ENCODE measurements around the gene TMEM248. TPM values are rescaled to one million over a fixed set of nuclear protein-coding genes. Genes with fewer than 3 reads are reported as not detected.
"Not testable (repeated sequence)": the region's sequence is repeated elsewhere in the genome, so short reads cannot be mapped to it uniquely, and the experiment has no call there.

Gene TMEM248
- polyA plus RNA-seq, 10 donors: 49.9 to 64.3 (median 56.9) TPM

DNA sequence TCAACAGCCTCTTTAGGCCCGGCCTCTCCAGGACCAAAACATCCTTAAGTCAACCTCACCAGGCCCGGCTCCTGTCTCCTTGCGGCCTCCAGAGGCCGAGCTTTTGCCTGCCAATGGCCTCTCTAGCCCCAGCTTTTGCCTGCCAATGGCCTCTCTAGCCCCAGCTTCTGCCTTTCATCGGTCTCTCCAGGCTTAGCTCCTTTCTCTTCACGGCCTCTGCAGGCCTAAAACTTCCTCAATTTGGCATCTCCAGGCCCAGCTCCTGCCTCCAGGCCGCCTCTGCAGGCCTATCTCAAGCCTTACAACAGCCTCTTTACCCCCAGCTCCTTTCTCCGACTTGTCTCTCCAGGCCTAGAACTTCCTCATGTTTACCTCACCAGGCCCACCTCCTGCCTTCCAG, 15.7 kb upstream of the TMEM248 start:
- no peak for DNase-seq

DNA sequence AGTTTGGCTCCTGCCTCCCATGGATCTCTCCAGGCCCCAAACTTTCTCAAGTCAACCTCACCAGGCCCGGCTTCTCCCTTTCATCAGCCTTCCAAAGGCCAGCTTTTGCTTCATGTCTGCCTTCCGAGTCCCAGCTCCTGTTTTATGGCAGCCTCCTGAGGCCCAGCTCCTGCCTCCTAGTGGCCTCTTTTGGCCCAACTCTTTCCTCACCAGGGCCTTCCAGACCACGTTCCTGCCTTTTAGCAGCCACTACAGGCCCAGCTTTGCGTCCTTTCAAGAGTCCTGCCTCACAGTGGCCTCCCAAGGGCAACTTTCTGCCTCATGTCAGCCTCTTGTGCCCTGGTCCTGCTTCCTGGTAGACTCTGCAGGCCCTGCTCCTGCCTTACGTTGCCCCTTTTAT, 15.3 kb upstream of the TMEM248 start:
- no peak for DNase-seq

DNA sequence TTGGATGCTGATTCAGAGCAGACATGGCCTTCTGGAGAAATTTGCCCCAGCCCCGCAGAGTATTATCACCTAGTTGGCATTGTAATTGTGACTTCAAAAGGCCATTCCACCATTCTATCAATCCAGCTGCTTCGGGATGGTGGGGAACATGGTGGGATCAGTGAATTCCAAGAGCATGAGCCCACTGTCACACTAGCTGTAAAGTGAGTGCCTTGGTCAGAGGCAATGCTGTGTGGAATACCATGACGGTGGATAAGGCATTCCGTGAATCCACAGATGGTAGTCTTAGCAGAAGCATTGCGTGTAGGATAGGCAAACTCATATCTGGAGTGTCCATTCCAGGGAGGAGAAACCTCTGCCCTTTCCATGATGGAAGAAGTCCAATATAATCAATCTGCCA, 13.3 kb upstream of the TMEM248 start:
- DNase-seq: no peak

DNA sequence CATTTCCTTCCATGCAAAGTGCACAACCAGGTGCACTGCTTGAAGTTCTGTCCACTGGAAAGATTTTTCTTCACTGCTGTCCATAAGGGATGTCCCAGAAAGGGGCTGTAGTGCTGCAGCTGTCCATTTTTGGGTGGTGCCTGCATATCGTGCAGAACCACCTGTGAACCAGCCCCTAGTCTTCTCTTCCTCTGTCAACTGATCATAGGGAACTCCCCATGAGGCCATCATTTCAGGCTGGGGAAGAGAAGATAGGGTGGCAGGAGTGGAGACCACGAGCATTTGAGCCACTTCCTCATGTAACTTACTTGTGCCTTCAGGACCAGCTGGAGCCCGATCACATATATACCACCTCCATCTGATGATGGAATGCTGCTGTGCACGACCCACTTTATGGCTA, 12.4 kb upstream of the TMEM248 start:
- not testable (repeated sequence) for DNase-seq

GRCh38 chr7:66910789-66911188, 10.2 kb upstream of the TMEM248 start:
- no peak for DNase-seq

GRCh38 chr7:66911191-66911590, 9.8 kb upstream of the TMEM248 start:
- not testable (repeated sequence) for DNase-seq

DNA sequence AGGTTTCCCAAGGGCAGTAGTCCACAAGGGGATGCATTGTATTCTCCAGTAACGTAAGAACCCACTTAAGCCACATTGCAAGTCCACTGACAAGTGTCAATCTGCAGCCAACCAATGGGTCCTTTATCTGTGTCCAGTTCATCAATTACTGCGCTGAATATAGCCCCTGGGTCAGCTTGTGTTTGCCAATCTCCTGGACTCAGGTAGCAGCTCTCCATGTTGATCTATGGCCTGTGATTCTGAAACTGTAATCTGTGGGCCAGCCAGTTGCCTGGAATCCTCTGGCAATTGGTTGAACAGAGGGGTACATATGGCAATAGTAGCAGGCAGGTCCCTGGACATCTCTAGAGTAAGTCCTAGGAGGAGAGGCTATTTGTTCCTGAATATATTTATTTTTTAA, 8.8 kb upstream of the TMEM248 start:
- DNase-seq: no peak

DNA sequence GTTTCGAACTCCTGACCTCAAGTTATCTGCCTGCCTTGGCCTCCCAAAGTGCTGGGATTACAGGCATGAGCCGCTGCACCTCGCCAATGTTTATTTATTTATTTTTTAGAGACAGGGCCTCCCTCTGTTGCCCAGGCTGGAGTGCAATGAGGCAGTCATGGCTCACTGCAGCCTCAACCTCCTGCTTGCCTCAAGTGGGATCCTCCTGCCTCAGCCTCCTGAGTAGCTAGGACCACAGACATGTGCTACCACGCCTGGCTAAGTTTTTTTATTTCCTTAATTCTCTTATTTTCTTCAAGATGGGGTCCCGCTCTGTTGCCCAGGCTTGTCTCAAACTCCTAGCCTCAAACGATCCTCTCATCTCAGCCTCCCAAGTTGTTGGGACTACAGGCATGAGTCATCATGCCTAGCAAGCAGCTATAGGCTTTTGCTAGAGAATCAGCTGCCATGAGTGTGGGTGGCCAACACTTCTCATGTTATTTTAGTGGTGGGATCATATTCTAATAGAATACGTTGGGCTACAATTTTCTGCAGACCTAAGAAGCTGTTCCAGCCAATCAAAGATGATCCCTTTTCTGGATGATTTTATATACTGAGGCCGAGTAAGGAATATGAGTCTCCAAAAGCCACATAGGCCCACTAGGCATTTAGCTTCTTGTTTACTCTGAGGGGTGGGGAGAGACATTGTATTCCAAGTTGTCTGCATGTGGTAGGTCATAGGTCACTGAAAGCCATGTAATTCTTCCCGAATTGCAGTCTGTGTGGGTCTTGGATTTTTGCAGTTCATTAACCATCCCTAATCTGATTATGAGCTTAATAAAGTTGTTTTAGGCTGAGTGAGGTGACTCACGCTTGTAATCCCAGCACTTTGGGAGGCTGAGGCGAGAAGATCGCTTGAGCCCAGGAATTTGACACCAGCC, 7.6 kb upstream of the TMEM248 start:
- no peak for DNase-seq

- DNase-seq: not testable (repeated sequence)
Measured at GRCh38 chr7:66917904-66918303, 3.1 kb upstream of the TMEM248 start.

DNA sequence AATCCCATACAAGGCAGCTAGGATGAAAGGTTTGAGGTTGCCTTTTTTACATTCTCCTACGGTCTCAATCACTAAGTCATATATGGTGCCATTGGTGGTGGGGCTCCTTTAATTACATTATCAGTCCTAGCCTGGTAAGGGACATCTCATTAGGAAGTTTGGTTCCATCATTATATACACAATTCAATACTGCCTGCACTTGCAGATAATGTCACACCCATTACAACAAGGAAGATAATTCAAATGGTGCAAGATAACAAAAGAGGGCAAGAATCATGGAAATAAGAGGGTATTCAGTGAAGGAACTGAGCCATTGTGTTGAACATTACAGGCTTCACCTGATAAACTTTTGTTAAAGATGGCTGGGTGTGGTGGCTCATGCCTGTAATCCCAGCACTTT, 1.7 kb upstream of the TMEM248 start:
- DNase-seq: no peak

GRCh38 chr7:66919704-66920103, 1.3 kb upstream of the TMEM248 start:
- no peak for DNase-seq

DNA sequence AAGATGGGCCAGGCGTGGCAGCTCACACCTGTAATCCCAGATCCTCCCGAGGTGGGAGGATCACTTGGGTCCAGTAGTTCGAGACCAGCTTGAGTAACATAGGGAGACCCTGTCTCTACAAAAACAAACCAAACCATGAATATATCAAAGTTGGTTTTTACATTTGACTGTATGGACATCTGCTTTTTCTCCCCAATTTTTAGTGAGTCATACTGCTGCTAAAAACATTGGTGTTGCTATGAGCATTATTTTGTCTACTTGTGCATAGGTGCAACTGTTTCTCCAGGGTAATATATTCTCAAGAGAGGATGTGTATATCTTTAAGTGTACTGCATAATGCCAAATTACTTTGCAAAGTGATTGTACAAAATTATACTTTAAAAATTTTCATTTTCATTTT, 769 bp upstream of the TMEM248 start:
- no peak for DNase-seq

- DNase-seq: peak; percentile 28 to 82 (median 65)
Measured at GRCh38 chr7:66921396-66921917, 432 bp downstream of the TMEM248 start.

DNA sequence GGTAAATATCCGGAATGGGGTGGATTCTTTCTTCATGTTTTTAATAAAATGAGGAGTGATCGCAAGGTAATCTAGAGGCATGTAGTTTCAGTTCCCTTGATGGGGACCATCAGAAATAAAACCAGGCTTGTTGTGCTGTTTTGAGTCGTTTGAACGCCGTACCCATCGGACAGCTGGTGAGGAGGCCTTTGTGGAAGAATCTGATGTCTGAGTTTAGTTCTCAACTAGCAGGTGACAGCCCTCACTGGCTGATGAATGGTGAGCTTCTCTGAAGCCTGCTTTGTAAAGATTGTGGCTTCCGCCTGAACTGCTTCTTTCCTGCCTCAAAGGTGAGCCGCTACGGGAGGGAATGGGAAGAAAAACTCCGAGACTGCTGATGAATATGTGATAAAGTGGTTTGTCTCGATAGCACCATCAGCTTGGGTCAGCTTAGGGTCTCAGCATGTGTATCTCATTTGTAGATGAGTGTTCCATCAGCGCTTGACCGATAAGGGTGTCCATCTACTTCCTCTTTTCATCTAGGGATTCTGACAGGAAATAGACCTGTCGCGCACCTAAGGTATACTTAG, 977 bp downstream of the TMEM248 start:
- DNase-seq: peak in 1 of 3 donors; percentile 16

GRCh38 chr7:66925255-66925654, 4.2 kb downstream of the TMEM248 start:
- DNase-seq: no peak

GRCh38 chr7:66927348-66927948, 6.4 kb downstream of the TMEM248 start:
- no peak for DNase-seq

- DNase-seq: no peak
Measured at GRCh38 chr7:66928388-66928787, 7.4 kb downstream of the TMEM248 start.

DNA sequence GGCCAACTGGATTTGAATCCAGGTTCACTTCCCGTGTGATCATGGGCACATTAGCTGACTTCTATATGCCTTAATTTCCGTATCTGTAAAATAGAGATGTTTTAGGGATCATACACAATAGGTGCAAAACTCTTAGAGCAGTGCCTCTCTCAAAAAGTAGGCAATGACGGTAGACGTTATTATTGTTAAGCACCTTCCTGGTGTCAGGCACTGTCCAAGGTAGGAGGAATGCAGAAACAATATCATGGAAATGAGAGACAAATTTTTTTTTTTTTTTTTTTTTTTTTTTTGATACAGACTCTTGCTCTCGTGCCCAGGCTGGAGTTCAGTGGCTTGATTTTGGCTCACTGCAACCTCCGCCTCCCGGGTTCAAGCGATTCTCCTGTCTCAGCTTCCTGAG, 8.1 kb downstream of the TMEM248 start:
- DNase-seq: no peak

DNA sequence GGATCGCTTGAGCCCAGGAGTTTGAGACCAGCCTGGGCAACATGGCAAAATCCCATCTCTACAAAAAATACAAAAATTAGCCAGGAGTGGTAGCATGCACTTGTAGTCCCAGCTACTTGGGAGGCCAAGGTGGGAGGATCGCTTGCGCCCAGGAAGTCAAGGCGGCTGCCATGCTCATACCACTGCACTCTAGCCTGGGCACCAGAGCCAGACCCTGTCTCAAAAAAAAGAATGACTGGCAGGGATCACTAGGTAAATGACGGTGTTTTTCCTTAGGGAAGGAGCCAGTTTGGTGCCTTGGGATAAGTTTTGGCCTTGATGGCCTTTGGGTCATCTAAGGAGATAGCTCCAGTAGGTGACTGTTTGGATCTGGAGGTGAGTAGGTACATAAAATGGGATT, 8.9 kb downstream of the TMEM248 start:
- DNase-seq: no peak

DNA sequence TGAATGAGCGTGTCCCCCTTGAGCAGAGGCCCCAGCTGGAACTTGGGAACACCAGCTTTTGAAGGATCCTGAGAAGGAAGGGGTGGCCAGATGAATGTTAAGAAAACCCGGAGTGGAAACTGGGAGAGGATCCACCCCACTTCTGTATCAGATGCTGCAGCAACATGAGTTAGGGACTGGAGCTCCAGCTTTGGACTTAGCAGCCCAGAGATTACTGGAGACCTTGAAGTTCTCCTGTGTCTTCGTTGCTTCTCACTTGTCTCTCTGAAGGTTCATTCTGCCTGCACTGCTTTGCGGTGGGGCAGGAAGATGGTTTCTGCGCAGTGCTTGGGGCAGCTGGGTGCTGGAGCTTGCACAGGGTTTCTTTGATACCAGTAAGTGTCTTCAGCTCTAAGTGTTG, 9.3 kb downstream of the TMEM248 start:
- peak in 1 of 3 donors; percentile 32 for DNase-seq

DNA sequence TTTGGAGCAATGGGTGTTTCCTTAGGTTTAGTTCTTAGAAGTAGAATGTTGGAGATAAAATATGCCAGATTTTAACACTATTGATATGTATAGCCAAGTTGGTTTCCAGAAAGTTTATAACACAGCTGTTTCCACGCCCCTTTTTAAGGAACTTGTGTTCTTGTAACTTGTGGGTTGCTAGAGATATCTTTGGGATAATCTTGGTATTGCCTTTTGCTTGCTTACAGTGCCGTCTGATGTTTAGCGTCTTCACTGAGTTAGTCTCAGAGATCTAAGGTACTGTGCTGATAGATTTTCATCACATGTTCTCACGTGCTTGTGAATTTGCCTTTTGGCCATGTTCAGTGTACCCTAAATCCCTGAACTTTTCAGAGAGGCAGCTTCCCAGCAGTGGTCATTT, 12.4 kb downstream of the TMEM248 start:
- no peak for DNase-seq

- DNase-seq: no peak
Measured at GRCh38 chr7:66937940-66938339, 16.9 kb downstream of the TMEM248 start.

DNA sequence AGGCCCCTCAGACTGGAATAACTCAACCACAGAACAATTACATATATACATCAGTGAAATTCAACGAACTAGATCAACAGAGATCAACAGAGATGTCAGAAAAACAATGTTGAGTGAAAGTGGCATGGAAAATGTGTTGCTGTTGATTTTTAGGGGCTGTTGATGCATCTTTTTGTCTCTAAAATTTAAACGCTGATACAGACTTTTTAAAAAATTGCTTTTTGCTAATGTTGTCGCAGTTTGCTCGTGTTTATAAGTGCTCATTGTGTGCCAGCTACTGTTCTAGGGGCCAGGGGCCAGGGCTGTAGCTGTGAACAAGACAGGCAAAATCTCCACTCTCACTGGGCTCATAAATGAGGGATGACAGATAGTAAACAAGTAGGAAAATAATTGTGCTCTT, 18.3 kb downstream of the TMEM248 start:
- no peak for DNase-seq
